Superior temporal gyrus (tissue), 1 donor: ENCODE data around the gene GOLGA8O.
"Not testable (repeated sequence)": the region's sequence is repeated elsewhere in the genome, so short reads cannot be mapped to it uniquely, and the experiment has no call there.

Experiments used
- DNase-seq: peaks from one replicate; pipeline ENCODE4 v3.0.0-alpha.2; 2016; ENCODE audit errors: extremely low spot score

GOLGA8O gene, protein sequence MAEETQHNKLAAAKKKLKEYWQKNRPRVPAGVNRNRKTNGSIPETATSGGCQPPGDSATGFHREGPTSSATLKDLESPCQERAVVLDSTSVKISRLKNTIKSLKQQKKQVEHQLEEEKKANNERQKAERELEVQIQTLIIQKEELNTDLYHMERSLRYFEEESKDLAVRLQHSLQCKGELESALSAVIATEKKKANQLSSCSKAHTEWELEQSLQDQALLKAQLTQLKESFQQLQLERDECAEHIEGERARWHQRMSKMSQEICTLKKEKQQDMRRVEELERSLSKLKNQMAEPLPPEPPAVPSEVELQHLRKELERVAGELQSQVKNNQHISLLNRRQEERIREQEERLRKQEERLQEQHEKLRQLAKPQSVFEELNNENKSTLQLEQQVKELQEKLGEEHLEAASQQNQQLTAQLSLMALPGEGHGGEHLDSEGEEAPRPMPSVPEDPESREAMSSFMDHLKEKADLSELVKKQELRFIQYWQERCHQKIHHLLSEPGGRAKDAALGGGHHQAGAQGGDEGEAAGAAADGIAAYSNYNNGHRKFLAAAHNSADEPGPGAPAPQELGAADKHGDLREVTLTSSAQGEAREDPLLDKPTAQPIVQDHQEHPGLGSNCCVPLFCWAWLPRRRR

DNA sequence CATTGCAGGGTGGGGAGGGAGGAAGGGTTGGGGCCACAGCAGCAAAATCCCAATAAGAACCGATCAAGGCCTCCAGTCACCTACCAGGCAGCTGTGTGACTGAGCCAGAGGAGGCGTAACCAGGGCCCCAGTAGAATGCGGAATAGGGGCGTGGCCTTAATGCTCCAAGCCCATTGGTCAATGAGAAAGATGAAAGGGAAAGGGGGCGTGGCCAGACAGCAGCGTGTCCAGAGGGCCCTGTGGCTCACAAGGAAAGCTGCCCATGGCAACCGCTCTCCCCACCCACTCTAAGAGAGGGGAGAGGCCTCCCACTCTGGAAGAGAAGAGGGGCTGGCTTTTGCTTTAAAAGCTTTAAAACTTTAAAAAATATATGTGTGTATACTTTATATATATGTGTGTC lies at the start of gene GOLGA8O:
Gene GOLGA8O, minus strand, starts transcription at position 101 of the 400 bp plus-strand sequence. Its CDS starts 98 bp downstream, at position 3.
- DNase-seq = not testable (repeated sequence)

DNA sequence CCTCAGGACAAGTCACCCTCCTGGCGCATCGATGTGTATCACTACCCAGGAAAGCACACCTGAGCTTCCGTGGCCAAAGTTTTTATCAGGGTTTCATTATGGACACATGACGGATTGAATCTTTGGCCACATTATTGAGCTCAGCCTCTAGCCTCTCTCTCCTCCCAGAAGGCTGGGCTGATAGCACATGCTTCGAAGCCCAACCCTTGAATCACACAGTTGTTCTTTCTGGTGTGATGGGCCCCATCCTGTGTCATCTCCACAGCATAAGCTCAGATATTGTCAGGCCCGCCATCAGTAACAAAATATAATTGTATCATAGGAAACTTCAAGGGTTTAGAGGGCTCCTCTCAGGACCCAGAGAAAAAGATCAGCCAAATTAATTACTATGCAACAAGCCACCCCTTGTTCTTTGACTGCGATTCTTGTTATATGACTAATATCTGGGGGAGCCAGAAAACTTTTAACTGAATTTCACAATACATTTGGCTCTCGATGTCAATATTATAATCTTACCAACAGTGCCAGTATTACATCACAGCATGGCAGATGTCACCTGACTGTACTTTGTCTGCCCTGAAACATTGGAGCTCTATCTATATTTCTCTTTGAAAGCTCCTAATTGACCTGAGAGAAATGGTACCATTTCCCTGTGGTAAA lies 48.8 kb upstream of the GOLGA8O start:
- not testable (repeated sequence) for DNase-seq

DNA sequence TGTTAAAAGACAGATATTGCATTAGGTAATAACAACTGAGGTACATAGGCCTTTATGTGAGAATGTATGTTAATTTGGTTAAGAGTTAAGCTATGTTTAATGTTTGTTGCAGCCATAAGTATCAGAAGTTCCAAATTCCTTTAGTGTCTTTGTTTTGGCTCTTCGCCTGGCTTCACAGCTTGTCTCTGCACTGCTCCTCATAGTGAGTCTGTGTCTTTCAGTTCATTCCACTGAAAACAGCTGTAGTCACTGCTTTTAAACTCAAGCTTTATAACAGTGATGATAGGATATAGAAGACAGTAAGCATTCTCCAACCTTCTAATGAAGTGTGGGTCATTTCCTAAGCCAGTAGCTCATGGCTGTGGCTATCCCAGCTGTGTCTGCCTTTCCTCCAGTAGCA lies 47.5 kb upstream of the GOLGA8O start:
- DNase-seq = not testable (repeated sequence)

DNA sequence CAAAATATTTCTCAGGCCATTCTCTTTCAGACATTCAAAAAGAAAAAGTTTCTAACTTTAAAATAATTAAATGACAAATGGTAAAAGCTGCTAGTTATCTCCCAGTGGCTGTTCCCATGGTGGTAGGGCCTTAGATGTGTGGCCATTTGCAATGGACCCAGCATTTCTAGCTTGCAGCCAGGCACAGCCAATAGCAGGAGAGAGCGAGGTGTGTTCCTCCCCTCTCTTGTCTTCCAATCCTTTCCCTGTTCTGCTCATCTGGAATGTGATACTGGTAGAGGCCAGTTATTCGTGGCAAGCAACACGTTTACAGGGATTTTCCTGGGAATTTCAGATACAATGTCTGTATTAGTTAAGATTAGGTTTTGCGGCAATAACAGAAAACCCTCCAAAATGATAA lies 37.3 kb upstream of the GOLGA8O start:
- DNase-seq = not testable (repeated sequence)

DNA sequence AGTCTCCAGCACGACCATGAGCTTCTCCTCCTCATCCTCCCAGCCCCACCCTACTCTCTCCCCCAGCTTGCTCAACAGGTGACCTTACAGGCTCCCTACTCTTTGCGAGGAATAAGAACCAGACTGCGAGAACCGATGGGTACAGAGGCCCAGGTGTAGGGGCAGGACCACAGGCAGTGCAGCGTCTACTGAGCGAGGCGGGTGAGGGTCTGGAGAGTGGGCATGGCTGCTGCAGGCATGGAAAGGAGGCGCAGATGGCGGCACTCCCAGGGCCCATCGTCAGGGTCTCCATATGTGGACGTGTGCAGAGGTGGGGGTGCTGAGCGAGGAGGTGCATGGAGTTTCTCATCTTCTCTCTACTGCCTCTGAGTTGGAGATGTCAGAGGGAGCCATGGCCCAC lies 31.0 kb upstream of the GOLGA8O start:
- not testable (repeated sequence) for DNase-seq

DNA sequence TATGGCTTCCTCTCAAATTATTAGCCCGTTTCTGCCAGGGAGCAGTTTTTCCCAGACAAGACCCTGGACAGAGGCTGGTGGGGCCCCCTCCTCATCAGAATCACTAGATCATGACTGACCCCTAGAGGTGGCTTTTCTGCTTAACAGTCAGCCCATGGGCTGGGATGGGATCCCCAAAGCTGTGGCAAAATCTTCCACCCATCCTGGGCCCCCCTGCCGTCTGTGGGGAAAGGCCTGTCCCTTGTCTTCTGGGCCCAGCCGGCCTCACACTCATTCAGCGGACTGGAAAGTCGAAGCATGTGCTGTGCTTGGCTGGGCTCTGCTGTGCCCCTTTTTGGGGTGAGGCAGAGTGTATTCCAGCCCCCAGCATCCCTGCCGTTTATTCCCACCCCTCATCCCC lies 27.9 kb upstream of the GOLGA8O start:
- not testable (repeated sequence) for DNase-seq

GRCh38 chr15:32481683-32482082 lies 26.2 kb upstream of the GOLGA8O start:
- DNase-seq = not testable (repeated sequence)

DNA sequence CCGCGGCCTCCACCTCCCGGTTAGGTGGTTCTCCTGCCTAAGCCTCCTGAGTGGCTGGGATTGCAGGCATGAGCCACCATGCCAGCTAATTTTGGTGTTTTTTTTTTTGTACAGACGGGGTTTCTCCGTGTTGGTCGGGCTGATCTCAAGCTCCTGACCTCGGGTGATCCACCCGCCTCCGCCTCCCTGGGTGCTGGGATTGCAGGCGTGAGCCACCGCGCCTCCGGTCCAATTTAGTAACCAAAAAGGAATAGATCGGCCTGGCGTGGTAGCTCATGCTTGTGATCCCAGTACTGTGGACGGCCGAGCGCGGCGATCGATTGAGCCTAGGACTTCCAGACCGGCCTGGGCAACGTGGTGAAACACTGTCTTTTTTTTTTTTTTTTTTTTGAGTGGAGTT lies 12.6 kb upstream of the GOLGA8O start:
- DNase-seq = not testable (repeated sequence)

- not testable (repeated sequence) for DNase-seq
Measured at GRCh38 chr15:32440445-32440977, 14.9 kb downstream of the GOLGA8O start.

GRCh38 chr15:32434102-32434963 lies 21.1 kb downstream of the GOLGA8O start:
- not testable (repeated sequence) for DNase-seq

DNA sequence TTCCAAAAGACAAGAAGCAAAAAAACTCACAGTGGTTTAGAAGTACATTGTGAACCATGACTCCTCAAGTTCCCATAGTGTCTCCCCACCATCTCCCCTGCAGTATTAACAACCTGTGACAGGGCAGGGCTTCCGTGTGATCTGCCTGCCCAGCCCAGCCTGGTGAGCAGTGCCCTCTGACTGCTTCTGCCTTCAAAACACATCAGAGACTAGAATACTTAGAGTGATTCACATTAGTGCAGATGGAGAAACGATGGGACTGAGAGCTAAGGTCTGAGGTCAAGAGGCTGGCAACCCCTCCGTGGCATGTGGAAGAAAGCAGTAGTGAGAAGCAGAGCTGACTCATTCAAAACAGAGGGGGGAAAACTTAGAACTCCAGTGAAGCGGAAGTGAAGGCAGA lies 27.8 kb downstream of the GOLGA8O start:
- not testable (repeated sequence) for DNase-seq

DNA sequence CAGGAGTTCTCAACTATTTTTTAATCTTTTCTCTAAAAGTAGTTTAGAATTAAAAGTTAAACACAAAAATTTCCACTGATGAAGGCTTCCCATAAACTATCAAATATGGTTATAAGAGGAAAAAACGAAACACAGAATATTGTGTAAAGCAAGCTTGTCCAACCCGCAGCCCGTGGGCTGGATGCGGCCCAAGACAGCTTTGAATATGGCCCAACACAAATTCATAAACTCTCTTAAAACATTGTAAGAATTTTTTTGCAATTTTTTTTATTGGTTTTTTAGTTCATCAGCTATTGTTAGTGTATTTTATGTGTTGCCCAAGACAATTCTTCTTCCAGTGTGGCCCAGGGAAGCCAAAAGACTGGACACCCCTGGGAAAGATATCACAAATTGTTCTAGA lies 28.9 kb downstream of the GOLGA8O start:
- DNase-seq = peak; percentile 1

GRCh38 chr15:32407903-32408302 lies 47.5 kb downstream of the GOLGA8O start:
- DNase-seq = not testable (repeated sequence)

DNA sequence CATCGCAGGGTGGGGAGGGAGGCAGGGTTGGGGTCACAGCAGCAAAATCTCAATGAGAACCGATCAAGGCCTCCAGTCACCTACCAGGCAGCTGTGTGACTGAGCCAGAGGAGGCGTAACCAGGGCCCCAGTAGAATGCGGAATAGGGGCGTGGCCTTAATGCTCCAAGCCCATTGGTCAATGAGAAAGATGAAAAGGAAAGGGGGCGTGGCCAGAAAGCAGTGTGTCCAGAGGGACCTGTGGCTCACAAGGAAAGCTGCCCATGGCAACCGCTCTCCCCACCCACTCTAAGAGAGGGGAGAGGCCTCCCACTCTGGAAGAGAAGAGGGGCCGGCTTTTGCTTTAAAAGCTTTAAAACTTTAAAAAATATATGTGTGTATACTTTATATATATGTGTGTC lies 52.2 kb downstream of the GOLGA8O start, which contains the start of gene GOLGA8K:
Gene GOLGA8K, minus strand, starts transcription at position 101 of the 400 bp plus-strand sequence. Its CDS starts 98 bp downstream, at position 3.
- not testable (repeated sequence) for DNase-seq

GRCh38 chr15:32396522-32396921 lies 58.9 kb downstream of the GOLGA8O start:
- DNase-seq = not testable (repeated sequence)
